GM12875 (cell line): ENCODE measurements around the gene DLK1.

Experiments used
- H3K4me3 ChIP-seq: one replicate; pipeline ENCODE4 v1.5.1; 2011; ENCODE audit warnings: low read depth, low read length, control low read depth
- CTCF ChIP-seq: IDR thresholded peaks from 2 replicates; pipeline ENCODE4 v1.5.1; 2011; ENCODE audit warnings: low read depth, mild to moderate bottlenecking, control low read depth, inconsistent platforms, low read length, moderate library complexity, borderline replicate concordance; ENCODE audit not compliant: insufficient read depth

The DLK1 gene

GRCh38 chr14:100726550-100727085, at the start of gene DLK1:
TSS of gene DLK1 (plus strand) at chr14:100726892. CDS start at chr14:100727069, 177 bp downstream.
- no peak within 1 kb of the TSS for H3K4me3 ChIP-seq
- no peak for TF ChIP-seq CTCF

GRCh38 chr14:100677152-100677551, 49.5 kb upstream of the DLK1 start:
- H3K4me3 ChIP-seq, result no peak overlapping the region
- TF ChIP-seq CTCF, result no peak

GRCh38 chr14:100677554-100678468, 48.9 kb upstream of the DLK1 start:
- H3K4me3 ChIP-seq, result no peak overlapping the region
- TF ChIP-seq CTCF, result no peak

- H3K4me3 ChIP-seq, result no peak overlapping the region
- no peak for TF ChIP-seq CTCF
Measured at GRCh38 chr14:100678469-100678828, 48.2 kb upstream of the DLK1 start.

- no peak overlapping the region for H3K4me3 ChIP-seq
- no peak for TF ChIP-seq CTCF
Measured at GRCh38 chr14:100679153-100679552, 47.5 kb upstream of the DLK1 start.

GRCh38 chr14:100679707-100680438, 46.8 kb upstream of the DLK1 start:
- no peak for TF ChIP-seq CTCF
- H3K4me3 ChIP-seq, result no peak overlapping the region
